HG02973 (cell line): ENCODE data around the gene EYA4.

Source experiments
- ATAC-seq: cut with Tn5 transposase; IDR thresholded peaks from one replicate; pipeline ENCODE4 v1.9.1; 2021; ENCODE audit warnings: moderate library complexity; ENCODE audit not compliant: unreplicated experiment

The EYA4 gene, protein sequence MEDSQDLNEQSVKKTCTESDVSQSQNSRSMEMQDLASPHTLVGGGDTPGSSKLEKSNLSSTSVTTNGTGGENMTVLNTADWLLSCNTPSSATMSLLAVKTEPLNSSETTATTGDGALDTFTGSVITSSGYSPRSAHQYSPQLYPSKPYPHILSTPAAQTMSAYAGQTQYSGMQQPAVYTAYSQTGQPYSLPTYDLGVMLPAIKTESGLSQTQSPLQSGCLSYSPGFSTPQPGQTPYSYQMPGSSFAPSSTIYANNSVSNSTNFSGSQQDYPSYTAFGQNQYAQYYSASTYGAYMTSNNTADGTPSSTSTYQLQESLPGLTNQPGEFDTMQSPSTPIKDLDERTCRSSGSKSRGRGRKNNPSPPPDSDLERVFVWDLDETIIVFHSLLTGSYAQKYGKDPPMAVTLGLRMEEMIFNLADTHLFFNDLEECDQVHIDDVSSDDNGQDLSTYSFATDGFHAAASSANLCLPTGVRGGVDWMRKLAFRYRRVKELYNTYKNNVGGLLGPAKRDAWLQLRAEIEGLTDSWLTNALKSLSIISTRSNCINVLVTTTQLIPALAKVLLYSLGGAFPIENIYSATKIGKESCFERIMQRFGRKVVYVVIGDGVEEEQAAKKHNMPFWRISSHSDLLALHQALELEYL

DNA sequence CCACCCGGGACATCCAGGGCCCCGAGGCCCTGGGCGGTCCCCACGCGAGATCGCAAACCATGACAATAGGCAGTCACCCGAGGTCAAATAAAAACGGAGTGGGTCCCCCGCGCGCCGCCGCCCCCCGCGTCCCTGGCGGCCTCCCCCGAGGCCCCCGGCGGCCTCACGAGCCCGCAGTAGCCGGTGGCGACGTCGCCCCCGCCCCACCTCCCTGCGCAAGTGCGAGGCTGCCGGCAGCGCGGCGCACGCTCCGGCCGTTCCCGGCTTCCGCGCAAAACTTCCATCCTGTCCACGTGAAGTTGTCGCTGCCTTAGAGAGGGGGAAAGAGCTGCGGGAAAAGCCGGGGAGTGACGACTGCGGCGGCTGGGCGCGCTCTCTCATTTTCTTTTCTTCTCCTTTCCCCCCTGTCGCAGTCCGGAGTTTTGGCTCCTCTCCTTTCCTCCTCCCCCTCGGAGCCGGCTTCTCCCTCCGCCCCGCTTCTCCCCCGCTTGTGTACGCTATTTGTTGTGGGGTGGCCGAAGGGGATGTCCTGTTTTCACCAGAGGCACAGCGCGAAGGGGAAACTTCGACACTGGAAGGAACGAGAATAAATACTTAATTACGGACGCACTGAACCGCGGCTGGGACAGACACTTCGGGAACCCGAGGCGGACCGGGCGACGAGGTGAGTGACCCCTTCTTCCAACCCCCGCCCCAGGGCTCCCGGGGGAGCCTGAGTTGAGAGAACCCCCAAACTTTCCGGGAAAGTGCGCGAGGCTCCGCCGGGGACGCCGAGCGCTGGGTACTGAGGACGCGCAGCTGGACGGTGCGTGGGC lies at the start of gene EYA4:
TSS of gene EYA4 (plus strand) at position 272 of the 815 bp plus-strand sequence. CDS start 33,424 bp downstream, outside the sequence.
- ATAC-seq = no peak

DNA sequence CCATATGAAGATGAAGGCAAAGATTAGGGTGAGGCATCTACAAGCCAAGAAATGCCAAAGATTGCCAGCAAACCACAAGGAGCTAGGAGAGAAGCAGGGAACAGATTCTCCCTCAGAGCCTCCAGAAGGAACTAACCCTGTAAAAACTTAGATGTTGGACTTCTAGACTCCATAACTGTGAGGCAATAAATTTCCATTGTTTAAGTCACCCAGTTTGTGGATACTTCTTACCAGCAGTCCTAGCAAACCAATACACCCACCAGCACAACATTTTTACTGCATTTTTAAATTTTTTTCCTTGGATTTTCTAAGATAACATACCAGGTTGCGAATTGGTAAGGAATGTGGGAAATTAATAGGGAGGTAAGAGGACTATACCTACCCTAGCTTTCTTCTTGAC lies 47.8 kb upstream of the EYA4 start:
- ATAC-seq = no peak

DNA sequence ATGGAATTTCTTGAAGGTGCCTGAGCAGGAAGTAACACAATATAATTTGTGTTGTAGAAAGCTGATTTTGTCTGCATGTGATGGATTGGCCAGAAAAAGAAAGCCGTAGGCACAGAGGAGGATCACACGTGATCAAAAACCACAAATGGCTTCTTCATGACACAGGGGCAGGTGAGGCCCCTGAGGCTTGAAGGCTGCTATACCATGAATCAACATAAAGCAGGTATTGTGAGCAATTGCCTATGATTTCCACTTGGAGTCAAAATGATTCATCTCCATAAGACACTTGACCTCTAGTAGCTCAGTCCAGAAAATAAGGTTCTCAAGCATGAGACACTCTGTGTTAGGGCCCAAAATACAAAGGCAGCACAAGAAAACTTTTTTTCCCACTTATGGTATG lies 42.4 kb upstream of the EYA4 start:
- no peak for ATAC-seq

DNA sequence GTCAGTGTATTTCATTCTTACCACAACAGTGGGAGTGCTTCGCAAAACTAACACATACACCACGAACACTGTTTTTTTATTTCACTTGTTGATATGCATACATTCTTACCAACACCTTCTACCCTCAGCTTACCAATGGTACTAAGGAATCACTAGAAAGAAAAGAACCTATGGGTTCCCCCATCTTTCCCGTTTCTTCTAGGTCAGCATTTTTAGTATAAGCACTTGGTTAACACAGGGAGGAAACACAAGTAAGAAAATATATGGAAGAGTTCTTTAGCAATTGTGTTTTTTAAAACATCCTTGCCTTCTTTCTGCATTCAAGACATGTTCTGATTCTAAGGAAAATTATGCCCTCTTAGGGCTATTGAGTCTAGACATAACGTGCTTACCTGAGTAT lies 39.9 kb upstream of the EYA4 start:
- ATAC-seq = no peak

DNA sequence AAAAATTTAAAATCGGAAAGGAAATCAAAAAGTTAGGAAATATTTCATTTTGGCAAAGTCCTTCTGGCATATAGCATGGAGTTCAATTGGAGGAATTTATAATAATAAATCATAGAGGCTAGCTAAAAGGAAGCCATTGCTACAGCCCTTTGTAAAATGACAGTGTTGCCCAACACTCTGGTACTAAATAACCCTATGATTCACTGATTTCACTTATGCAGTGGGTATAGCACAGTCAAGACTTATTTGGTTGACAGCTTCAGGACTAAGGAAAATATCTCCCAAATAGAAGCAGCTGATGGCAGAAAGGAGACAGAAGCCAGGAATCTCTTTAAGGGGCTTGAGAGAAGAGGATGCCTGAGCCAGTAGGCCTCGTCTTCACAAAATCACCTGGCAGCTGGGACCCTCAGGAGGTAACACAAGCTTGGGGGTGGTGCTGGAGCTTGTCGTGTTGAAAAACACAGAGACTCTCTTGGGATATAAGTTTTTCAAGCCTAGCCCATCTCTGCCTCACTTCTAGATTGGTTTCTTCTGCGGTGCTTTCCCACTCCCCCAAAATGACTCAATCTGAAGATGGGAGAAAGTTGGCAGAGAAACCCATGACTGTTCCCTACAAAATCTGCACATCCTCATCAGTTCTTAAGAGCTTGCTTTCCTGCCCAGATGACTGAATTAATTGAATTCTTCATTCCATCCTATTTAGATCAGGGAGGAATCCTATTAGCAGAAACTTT lies 38.4 kb upstream of the EYA4 start:
- ATAC-seq = no peak

DNA sequence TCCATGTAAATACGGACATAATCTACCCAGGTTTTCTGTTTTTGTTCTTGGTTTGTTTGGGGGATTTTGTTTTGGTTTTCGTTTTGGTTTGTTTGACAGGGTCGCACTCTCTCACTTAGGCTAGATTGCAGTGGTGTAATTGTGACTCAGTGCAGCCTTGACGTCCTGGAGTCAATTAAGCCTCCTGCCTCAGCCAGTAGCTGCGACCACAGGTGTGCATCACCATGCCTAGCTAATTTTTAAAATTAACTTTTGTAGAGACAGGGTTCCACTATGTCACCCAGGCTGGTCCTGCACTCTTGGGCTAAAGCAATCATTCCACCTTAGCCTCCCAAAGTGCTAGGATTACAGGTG lies 37.8 kb upstream of the EYA4 start:
- no peak for ATAC-seq

DNA sequence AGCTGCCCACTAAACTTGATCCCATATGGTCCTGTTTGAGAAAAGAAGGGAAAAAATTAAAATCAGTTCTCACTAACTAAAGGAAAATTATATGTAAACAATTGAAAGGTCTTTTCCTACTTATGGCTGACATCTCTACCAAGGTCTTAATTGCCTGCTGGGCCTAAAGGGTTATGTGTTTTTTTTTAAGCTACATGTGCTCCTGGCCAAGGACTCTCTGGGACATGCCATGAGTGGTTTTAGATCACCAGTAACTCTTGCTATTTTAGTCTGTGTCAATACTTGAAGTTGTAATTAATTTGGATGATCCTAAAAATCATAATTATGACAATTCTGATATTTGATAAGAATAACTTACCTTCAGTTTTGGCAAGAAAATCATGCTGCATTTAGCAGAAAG lies 35.9 kb upstream of the EYA4 start:
- ATAC-seq = no peak

DNA sequence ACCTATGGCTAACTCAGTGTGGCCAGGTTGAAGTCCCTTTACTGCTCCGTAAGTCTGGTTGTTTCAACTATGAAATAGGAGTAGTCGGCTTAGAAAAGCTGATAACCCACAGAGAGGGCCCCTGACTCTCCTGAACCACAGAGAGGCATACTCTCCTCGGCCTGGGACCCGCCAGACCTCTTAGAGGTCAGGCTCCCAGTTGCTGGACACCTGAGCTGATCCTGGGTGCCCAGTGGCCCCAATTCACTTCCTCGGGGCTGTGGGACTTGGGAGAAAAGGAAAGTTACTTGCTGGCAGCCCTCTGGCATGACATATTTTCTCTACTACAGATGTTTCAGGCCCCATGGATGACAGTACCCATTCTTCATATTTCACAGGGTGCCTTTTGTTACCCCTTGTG lies 34.2 kb upstream of the EYA4 start:
- ATAC-seq = no peak

DNA sequence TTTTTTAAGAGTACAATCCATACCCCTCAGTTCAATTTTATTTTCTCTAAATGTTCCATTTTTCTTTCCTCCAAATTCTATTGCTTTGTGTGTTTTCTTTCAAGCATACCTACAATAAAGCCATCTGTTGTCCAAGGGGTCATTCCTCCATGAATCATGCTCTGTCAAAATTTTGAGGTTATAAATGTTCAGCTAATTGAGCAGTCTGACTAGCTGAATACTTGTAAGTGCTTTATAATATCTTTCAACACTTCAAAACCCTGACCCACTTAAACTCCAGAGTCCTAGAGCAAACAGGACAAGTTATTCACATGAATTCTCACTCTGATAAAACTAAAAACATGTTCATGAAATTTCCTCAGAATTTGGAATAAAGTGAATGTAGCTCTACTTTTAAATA lies 33.4 kb upstream of the EYA4 start:
- no peak for ATAC-seq

DNA sequence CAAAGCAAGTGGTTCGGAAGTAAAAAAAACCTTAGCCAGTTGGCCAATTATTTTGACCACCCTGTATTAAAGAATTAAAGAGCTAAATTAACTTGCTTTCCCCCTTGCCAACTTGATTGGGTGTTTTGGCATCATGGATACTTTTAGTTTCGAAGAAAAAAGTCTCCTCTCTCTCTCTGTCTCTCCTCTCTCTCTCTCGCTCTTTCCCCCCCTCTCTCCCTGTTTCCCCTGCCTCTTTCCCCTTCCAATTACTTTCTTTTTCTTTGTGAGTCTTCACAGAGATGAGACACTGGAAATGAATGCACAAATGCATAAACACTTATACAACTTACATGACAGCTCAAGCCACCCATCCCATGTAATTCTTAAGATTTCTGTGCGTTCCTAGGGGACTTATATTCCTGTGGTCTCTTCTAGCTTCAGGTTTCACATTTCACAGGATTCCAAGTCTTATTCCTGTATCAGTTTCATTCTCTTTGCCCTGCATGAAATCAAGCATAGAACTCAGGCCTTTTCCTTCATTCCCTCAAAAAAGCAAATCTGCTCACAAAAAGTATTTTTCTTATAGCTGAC lies 32.9 kb upstream of the EYA4 start:
- ATAC-seq = no peak

DNA sequence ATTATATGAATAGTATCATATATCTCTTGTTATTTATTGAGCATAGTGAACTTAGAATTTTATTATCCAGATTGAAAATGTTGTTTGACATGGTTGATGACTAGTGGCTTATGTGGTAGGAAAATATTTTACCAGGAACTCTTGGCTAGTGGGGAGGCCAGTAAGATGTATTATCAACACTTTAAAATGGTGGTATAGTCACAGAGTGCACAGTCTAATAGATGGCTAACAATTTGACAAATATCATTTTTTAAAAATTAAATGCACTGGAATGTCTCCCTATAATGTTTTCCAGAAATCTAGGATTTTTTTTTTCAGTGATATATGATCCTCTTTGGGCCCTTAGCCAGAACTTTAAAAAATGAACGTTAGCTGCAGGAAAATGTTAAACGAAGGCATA lies 26.9 kb upstream of the EYA4 start:
- ATAC-seq = no peak

DNA sequence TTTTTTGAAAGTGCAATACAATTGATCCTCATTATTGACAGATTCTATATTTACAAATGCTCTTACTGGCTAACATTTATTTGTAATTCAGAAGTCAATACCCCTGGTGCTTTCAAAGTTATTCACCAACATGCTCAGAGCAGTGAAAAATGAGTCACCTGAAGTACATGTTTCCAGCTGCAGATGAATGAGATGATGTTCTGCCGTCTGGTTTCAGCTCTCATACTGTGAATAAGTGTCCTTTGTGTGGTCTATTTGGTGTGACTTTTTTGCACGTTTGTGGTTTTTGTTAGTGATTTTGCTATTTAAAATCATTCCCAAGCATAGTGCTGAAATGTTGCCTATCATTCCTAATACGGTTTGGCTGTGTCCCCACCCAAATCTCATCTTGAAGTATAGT lies 22.3 kb upstream of the EYA4 start:
- no peak for ATAC-seq

DNA sequence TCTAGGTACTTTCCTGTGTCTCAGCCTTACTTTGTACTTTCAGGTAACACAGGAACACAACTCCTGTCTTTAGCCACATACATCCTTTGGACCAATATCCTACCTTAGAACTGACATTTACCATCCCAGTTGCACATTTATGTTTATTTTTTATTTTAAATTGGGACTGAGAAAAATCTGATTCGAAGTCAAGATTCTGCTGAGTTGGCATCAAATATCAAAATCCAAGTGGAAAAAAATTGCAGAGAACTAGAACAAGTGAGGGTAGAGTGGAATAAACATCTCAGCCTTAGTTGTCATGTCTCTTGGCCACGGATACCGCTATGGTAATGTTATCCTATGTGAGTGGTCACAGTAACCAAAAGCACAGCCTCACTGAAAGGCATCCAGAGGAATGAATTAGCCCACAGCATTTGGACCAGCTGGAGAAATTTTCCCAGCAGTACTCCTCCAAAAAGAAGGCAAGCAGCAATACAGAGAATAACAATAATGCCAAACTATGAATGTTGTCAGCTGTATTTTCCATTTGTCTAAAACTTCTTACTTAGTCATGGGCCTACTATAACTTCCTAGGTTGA lies 17.6 kb upstream of the EYA4 start:
- no peak for ATAC-seq

DNA sequence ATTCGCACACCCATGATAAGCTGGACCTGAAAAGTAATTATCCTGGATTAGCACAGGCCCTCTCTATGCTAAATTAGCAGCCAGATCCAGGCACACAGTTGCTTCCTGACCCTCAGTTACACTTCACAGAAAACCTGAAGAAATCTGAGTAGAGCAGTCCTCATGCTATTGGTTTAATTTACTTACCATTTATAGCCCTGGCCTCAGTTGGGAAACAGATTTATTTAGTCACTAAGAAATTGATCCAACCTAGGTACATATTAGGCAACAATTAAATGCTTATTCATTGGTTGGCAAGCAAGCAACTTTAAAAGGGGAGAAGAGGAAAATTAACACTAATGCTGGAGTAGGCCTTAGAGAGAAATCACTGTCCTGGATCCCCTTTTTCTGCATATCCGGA lies 15.6 kb upstream of the EYA4 start:
- ATAC-seq = no peak

DNA sequence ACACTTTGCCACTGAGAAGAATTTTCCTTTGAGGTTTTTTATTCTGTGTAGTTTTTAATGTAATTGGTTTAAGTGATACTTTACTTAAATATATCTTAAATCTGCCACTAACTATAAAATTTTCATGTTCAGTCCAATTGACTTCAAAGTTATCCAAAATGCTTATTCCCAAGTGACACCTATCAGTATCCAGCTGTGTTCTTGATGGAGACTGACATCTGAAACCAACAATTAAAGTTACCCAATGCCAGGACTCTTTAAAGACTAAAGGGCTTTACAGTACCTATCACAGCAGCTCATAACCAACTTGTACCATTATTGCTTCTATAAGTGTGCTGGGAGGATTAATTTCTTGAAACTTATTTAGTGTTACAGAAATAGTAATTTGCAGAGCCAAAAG lies 13.8 kb upstream of the EYA4 start:
- ATAC-seq = no peak

DNA sequence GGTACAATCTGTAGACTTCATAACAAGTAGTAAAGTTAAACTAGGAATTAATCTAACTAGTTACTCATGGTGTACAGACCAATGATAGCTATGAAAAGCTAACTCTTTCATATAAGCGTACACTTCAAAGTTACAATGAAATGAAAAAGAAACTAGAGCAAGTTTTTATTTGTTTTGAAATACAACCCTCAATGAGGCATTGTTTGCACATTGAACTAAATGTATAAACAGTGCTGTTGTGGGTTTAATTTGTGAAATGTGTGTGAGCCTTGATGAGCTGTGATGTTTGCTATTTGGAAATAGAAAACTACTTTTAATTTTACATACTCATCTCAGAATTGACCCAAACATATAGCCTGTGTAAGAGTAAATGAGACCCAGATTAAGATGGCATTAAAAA lies 11.1 kb upstream of the EYA4 start:
- ATAC-seq = no peak

DNA sequence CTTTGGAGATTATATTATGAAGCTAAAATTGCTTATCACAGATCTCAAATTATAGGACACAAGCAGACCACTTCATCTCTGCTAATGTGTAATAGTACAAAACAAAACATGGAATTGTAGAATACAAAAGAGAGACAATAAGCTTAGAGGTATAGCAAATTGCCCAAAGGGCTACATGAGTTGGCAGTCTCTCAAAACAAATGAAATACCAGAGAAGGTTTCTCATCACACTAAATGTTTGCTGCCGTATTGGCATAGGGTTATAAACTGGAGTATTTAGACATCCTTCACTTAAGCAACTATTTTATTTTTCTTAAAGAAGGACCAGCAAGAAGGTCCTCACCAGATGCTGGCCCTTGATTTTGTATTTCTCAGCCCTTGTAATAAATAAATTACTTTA lies 5.9 kb upstream of the EYA4 start:
- no peak for ATAC-seq

DNA sequence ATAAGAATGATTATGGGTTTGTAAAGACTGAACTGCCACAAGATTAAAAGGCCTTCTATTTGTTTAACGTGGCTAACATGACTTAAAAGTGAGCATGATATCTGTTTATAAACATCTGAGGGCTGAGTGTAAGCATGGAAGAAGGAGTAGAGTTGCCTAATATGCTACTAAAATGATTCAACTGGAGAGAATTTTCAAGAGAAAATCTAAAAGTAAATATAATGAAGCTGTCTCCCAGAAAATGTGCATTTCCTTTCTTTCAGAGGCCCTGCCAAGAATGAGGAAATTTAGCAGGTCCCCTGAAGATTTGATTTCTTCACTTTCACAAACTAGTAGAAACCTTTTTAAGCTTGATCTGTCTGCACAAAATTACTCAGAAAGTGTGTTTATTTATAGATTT lies 4.2 kb upstream of the EYA4 start:
- no peak for ATAC-seq

DNA sequence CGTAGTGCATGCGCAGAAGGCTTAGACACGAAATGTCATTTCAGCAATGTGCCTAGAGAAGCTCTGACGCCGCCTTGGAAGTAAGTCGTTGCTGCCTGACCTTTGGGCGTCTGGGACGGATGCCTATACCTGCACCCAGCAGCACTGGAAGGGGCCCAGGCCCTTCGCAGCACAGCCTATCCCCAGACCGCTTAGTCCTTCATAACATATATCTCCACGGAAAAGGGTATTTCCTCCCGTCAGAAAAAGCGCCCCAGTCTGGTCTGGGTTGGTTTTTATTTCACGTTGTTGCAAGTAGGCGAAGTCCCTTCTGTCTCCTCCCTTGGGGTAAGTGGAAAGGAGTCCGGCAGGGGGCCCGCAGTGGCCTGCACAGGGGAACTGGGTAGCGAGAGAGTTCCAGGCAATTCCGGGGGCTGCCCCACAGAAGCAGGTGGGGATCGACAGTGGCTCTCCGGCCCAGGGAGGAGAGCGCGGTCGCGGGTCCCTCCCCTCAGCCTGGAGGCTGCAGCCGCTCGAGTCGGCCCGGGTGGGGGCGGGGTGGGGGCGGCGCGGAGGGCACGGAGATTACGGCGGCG lies 559 bp upstream of the EYA4 start:
- ATAC-seq = no peak

DNA sequence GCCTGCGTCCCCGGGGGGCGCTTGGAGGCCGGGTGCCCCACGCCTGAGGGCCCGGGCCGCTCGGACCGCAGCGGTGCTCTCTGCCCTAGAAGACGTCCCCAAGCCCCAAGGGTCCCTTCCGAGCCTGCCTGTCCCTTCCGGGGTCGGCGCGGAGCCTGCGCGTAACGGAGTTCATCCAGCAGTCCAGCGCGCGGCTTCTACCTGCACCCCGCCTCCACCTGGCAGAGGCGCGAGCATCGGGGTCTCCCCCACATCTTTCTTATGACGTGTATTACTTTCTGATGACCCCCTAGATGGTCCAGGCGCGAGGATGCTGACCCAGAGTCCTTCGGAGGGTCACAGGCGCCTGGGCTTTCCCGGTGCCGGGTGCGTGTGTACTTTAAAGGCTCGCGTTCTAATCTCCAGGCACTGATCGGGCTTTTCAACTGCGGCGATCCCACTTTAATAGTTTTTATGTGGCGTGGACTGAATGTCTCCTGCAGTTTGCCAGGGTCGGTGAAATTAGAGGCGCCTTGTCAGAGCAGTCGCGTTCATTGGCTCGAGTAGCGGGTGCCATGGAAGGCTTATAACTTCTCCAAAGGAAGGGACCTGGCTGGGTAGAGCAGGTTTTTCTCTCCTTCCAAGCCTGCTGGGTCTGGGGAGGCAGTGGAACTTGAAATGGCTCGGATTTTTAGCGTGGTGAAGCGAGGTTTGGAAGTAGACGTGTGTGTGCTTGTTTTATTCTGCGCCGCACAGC lies 912 bp downstream of the EYA4 start:
- ATAC-seq = no peak
